Neutrophil (primary cell): ENCODE results near the gene ITPR2.

Source experiments
- H3K27ac ChIP-seq: fragments of 200-600 bp; sonication (generic); 2 replicates; pipeline ENCODE4 v1.5.1; 2016; ENCODE audit warnings: mild to moderate bottlenecking, moderate library complexity
- H3K27me3 ChIP-seq: fragments of 200-600 bp; sonication (generic); 2 replicates; pipeline ENCODE4 v1.6.0; 2016; ENCODE audit warnings: mild to moderate bottlenecking
- H3K36me3 ChIP-seq: fragments of 200-600 bp; sonication (generic); 2 replicates; pipeline ENCODE4 v1.5.1; 2017
- H3K4me1 ChIP-seq, 2 experiments: fragments of 200-600 bp in 1 of 2; sonication (generic) in 1 of 2; 1 replicate in 1 of 2; 2 replicates in 1 of 2; pipeline versions ENCODE4 v1.5.1 to v1.6.1; 2013 to 2016; ENCODE audit warnings: low read depth in 1 of 2, low read length in 1 of 2, mild to moderate bottlenecking in 1 of 2, moderate library complexity in 1 of 2; ENCODE audit not compliant: control insufficient read depth in 1 of 2, insufficient read depth in 1 of 2
- H3K4me3 ChIP-seq, 2 experiments: fragments of 200-600 bp in 1 of 2; sonication (generic) in 1 of 2; 1 replicate in 1 of 2; 2 replicates in 1 of 2; pipeline ENCODE4 v1.5.1; 2013 to 2016; ENCODE audit warnings: low read depth in 1 of 2, low read length in 1 of 2, mild to moderate bottlenecking in 1 of 2, moderate library complexity in 1 of 2
- H3K9me3 ChIP-seq: fragments of 200-600 bp; sonication (generic); 2 replicates; pipeline ENCODE4 v1.5.1; 2016
- TF ChIP-seq, protein P1 (sequence below): fragments of 200-600 bp; sonication (generic); IDR thresholded peaks from 2 replicates; pipeline ENCODE4 v1.5.1; 2016; ENCODE audit warnings: antibody characterized with exemption

ITPR2 gene

DNA sequence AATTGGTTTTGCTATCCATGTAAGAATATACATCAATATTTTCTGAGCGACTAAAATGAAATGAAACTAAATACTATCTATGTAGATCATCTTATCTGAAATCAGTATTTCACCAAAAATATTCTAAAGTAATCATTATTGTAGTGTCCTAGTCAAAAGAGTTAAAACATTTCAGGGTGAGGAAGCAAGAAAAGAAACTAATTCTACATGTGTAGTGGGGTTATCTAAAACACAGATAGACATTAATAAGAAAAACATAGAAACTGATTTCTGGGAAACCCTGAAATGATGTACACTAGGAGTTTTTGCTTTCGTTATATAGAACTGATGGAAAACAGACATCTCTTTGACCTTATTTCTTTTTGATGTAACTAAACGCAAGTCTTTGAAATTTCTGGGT is 379.7 kb downstream of the ITPR2 start:
- peaks cover 4% of the 10 kb centered on the region for H3K36me3 ChIP-seq
- no peaks in the 10 kb centered on the region for H3K27me3 ChIP-seq
- H3K4me1 ChIP-seq, result no peaks in the 10 kb centered on the region
- H3K9me3 ChIP-seq, result no peaks in the 10 kb centered on the region
- H3K27ac ChIP-seq, result no peak overlapping the region
- TF ChIP-seq, protein P1, sequence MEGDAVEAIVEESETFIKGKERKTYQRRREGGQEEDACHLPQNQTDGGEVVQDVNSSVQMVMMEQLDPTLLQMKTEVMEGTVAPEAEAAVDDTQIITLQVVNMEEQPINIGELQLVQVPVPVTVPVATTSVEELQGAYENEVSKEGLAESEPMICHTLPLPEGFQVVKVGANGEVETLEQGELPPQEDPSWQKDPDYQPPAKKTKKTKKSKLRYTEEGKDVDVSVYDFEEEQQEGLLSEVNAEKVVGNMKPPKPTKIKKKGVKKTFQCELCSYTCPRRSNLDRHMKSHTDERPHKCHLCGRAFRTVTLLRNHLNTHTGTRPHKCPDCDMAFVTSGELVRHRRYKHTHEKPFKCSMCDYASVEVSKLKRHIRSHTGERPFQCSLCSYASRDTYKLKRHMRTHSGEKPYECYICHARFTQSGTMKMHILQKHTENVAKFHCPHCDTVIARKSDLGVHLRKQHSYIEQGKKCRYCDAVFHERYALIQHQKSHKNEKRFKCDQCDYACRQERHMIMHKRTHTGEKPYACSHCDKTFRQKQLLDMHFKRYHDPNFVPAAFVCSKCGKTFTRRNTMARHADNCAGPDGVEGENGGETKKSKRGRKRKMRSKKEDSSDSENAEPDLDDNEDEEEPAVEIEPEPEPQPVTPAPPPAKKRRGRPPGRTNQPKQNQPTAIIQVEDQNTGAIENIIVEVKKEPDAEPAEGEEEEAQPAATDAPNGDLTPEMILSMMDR, result no peak
- H3K4me3 ChIP-seq, result no peak overlapping the region

DNA sequence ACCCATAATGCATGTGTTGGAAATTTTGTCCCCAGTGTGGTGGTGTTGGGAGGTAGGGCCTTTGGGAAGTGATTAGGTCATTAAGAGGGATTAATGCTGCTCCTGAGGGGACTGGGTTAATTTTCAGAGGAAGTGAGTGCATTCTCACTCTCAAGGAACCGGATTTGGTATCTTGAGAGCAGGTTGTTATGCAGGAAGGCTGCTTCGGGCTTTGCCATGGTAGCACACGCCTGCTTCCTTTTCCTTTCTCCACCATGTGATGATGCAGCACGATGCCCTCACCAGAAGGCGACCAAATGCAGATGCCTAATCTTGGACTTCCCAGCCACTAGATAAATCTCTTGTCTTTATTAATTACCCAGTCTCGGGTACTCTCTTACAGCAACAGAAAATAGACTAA is 380.5 kb downstream of the ITPR2 start:
- no peaks in the 10 kb centered on the region for H3K27me3 ChIP-seq
- no peaks in the 10 kb centered on the region for H3K4me1 ChIP-seq
- no peak overlapping the region for H3K27ac ChIP-seq
- peaks cover 4% of the 10 kb centered on the region for H3K36me3 ChIP-seq
- TF ChIP-seq, protein P1, result no peak
- H3K9me3 ChIP-seq, result no peaks in the 10 kb centered on the region
- no peak overlapping the region for H3K4me3 ChIP-seq

DNA sequence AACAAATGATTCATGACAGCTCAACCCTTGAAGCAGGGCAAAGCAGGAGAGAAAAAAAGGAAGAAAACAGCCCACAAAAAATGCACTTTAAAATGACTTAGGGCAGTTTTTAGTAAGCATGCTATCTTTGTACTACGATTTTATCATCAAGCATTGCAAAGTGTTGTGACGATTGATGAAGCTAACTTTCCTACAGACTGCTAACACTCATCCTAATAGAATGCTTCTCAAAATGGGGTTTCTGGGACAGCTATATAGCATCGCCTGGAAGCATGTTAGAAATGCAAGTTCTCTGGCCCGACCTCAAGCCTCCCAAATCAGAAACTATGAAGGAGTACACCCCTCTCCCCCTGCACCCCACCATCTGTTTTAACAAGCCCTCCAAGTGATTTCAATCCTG is 381.2 kb downstream of the ITPR2 start:
- Histone ChIP-seq H3K9me3 (no peaks in the 10 kb centered on the region), H3K4me3 (no peak overlapping the region), H3K27me3 (no peaks in the 10 kb centered on the region), H3K27ac (no peak overlapping the region), H3K36me3 (peaks cover 4% of the 10 kb centered on the region), H3K4me1 (no peaks in the 10 kb centered on the region)
- TF ChIP-seq, protein P1, result no peak

DNA sequence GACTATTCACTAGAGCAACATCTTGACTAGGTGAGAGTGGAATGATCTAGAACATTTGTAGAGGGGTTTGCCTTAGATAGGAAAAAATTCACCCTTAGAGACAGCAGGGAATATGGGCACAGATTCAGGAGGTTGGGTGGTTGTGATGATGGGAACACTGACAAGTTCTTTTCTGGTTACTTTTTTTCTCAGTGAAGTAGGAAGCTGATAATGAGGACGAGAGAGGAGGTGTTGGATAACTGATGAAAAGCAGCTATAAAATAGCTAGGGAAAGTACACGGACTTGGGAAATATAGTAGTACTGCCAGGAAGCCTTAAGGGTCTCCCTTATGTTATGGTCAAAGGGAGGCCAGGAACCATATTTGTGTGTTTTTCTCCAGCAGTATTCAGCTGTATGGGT is 387.1 kb downstream of the ITPR2 start:
- Histone ChIP-seq H3K4me3 (no peak overlapping the region), H3K27ac (no peak overlapping the region), H3K27me3 (no peaks in the 10 kb centered on the region), H3K9me3 (no peaks in the 10 kb centered on the region), H3K36me3 (peaks cover 14% of the 10 kb centered on the region), H3K4me1 (no peaks in the 10 kb centered on the region)
- TF ChIP-seq, protein P1, result no peak

DNA sequence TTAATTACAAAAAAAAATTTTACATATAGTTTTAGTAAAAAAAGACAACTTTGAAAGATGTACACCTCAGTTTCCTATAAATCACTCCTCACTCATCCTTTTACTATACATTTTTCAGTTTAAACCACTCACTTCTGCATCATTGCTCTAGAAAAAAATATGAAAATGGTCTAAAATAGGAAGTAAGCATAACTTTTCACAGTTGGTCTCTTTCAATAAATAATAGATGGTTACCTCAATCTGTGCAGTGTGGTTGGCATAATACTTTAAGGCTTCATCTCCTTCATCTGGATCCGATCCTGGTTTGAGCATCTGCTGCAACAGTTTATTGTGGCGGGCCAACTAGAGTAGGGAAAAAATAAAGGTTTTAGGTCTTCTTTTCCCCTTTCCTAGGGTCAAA is 389.7 kb downstream of the ITPR2 start:
- TF ChIP-seq, protein P1, result no peak
- Histone ChIP-seq H3K36me3 (peaks cover 17% of the 10 kb centered on the region), H3K9me3 (no peaks in the 10 kb centered on the region), H3K27me3 (no peaks in the 10 kb centered on the region), H3K4me3 (no peak overlapping the region), H3K27ac (no peak overlapping the region), H3K4me1 (no peaks in the 10 kb centered on the region)

DNA sequence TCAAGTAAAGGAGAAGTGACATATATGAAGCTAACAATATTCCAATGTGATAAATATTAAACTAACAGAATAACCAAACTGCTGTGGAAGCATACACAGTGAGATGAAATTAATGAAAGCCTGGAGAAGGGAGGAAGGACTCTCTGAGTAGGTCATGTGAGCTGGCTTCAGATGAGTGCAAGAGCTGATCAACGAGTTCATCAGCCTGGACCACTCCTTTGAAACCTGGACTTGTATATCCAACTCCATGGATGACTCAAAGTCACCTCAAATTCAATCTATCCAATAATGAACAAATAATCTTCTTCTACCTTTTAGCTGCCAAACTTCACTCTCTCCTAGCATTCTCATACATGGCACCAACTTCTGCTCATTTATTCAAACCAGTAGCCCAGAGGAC is 391.6 kb downstream of the ITPR2 start:
- no peak overlapping the region for H3K4me3 ChIP-seq
- H3K27ac ChIP-seq, result no peak overlapping the region
- no peaks in the 10 kb centered on the region for H3K4me1 ChIP-seq
- H3K27me3 ChIP-seq, result no peaks in the 10 kb centered on the region
- peaks cover 22% of the 10 kb centered on the region for H3K36me3 ChIP-seq
- no peaks in the 10 kb centered on the region for H3K9me3 ChIP-seq
- TF ChIP-seq, protein P1, result no peak
